HepG2 (cell line): ENCODE results near the gene PAXIP1. TPM values are rescaled to one million over a fixed set of nuclear protein-coding genes. Genes with fewer than 3 reads are reported as not detected.

Source experiments
- AKAP8 ChIP-seq: sonication (generic); formaldehyde crosslinking; IDR thresholded peaks from 2 replicates; pipeline ENCODE4 v1.5.1; 2020; ENCODE audit warnings: mild to moderate bottlenecking, missing genetic modification reagents
- CTCF ChIP-seq: sonication (generic); formaldehyde crosslinking; IDR thresholded peaks from 2 replicates; pipeline ENCODE4 v1.5.0; 2020; ENCODE audit warnings: mild to moderate bottlenecking, missing genetic modification reagents, moderate library complexity
- IKZF4 ChIP-seq: sonication (generic); formaldehyde crosslinking; IDR thresholded peaks from 2 replicates; pipeline ENCODE4 v1.5.1; 2020; ENCODE audit warnings: borderline replicate concordance, mild to moderate bottlenecking, low read depth, missing genetic modification reagents; ENCODE audit errors: not compliant biosample characterization
- NONO ChIP-seq, 2 experiments: fragments of 450-650 bp in 1 of 2; sonication (generic) in 1 of 2; formaldehyde crosslinking in 1 of 2; IDR thresholded peaks in 1 of 2; conservative IDR thresholded peaks in 1 of 2; 2 replicates each; pipeline versions ENCODE4 v1.6.1 to v1.8.0; 2017 to 2022; ENCODE audit warnings: mild to moderate bottlenecking in 1 of 2, missing genetic modification reagents in 1 of 2, moderate library complexity in 1 of 2
- PHF8 ChIP-seq: sonication (generic); formaldehyde crosslinking; IDR thresholded peaks from 2 replicates; pipeline ENCODE4 v1.5.0; 2020; ENCODE audit warnings: missing genetic modification reagents
- POLR2A ChIP-seq, 2 experiments: IDR thresholded peaks; 2 replicates each; pipeline ENCODE4 v1.6.1; 2011; ENCODE audit warnings: low read depth in 2 of 2, low read length in 2 of 2, mild to moderate bottlenecking in 1 of 2, moderate library complexity in 1 of 2; ENCODE audit not compliant: insufficient read depth in 1 of 2
- SRSF4 ChIP-seq: fragments of 200-400 bp; formaldehyde crosslinking; IDR thresholded peaks from one replicate; pipeline ENCODE4 v1.6.1; 2018; ENCODE audit warnings: mild to moderate bottlenecking, low read depth, low read length, moderate library complexity; ENCODE audit not compliant: poor library complexity, severe bottlenecking
- SRY ChIP-seq: sonication (generic); formaldehyde crosslinking; IDR thresholded peaks from 2 replicates; pipeline ENCODE4 v1.8.0; 2022; ENCODE audit warnings: mild to moderate bottlenecking, missing genetic modification reagents
- TEAD3 ChIP-seq: optimal IDR thresholded peaks from 2 replicates; pipeline ENCODE3; 2016; ENCODE audit warnings: borderline replicate concordance
- ZBTB40 ChIP-seq, 2 experiments: fragments of 450-650 bp in 1 of 2; sonication (generic) in 1 of 2; formaldehyde crosslinking in 1 of 2; IDR thresholded peaks; 2 replicates each; pipeline versions ENCODE4 v1.6.1 to v1.8.0; 2016 to 2022; ENCODE audit warnings: antibody characterized with exemption in 1 of 2, mild to moderate bottlenecking in 1 of 2, missing genetic modification reagents in 1 of 2
- ZBTB44 ChIP-seq: sonication (generic); formaldehyde crosslinking; IDR thresholded peaks from 2 replicates; pipeline ENCODE4 v1.4.0; 2020; ENCODE audit warnings: missing genetic modification reagents
- ZIK1 ChIP-seq: sonication (generic); formaldehyde crosslinking; IDR thresholded peaks from 2 replicates; pipeline ENCODE4 v1.5.0; 2020; ENCODE audit warnings: mild to moderate bottlenecking, low read depth, missing genetic modification reagents, borderline replicate concordance
- ZKSCAN1 ChIP-seq: fragments of 150-350 bp; IDR thresholded peaks from 2 replicates; pipeline ENCODE4 v1.6.1; 2014; ENCODE audit warnings: low read length
- ZNF510 ChIP-seq: sonication (generic); formaldehyde crosslinking; IDR thresholded peaks from 2 replicates; pipeline ENCODE4 v1.4.0; 2020; ENCODE audit warnings: low read depth, mild to moderate bottlenecking, missing genetic modification reagents
- ZNF746 ChIP-seq: sonication (generic); formaldehyde crosslinking; IDR thresholded peaks from 2 replicates; pipeline ENCODE4 v1.8.0; 2022; ENCODE audit warnings: mild to moderate bottlenecking, missing genetic modification reagents
- ZSCAN31 ChIP-seq: sonication (generic); formaldehyde crosslinking; IDR thresholded peaks from 2 replicates; pipeline ENCODE4 v1.5.0; 2020; ENCODE audit warnings: low read depth, mild to moderate bottlenecking, missing genetic modification reagents
- polyA plus RNA-seq, 8 experiments: library from polyadenylated mRNA; depleted of rRNA in 3 of 8; stranded (reverse) in 7 of 8; unstranded in 1 of 8; fragments of >200 nt; fragmentation: Illumina TruSeq in 4 of 8; extraction: Trizol in 4 of 8; gene quantifications; 2 replicates each; pipeline versions ENCODE4 v1.2.1 to v1.2.3, GENCODE V29; 2011 to 2016; ENCODE audit warnings: low read depth in 4 of 8, missing spikeins in 1 of 8, mixed read lengths in 1 of 8; ENCODE audit not compliant: insufficient read depth in 1 of 8
- total RNA-seq, 5 experiments: library from RNA; depleted of rRNA; stranded (reverse); fragments of >200 nt; fragmentation: Illumina TruSeq; extraction: Trizol; gene quantifications; 2 replicates each; pipeline ENCODE4 v1.2.3, GENCODE V29; 2016; ENCODE audit warnings: low read depth in 1 of 5

The PAXIP1 gene
- total and polyA plus RNA-seq, 2 of the 13 experiments (the other 11 are each of a cell fraction or from before 2014, with no cell fraction given): 11.6 to 16.2 TPM

GRCh38 chr7:154913638-154914307 is 89.2 kb downstream of the PAXIP1 start (continued):
- no peak for TF ChIP-seq ZBTB44
- TF ChIP-seq ZBTB40 (IDR thresholded peaks at IDR 0.05): no peak
- 0 out of 2 replicates have a peak, but pooled peaks have one; percentile 44 for TF ChIP-seq ZBTB40 (CRISPR knock-in tag; IDR thresholded peaks at IDR 0.05)
- peak; percentile 82; the same call in 1 of the 2 replicates for TF ChIP-seq ZIK1
- TF ChIP-seq TEAD3 (CRISPR knock-in tag): peak; percentile 25
- TF ChIP-seq IKZF4 (CRISPR knock-in tag): no peak
- peak; percentile 60; the same call in 1 of the 2 replicates for TF ChIP-seq PHF8 (CRISPR knock-in tag)
- TF ChIP-seq AKAP8: no peak
- TF ChIP-seq SRY (CRISPR knock-in tag): 0 out of 2 replicates have a peak, but pooled peaks have one; percentile 47
- no peak for TF ChIP-seq ZKSCAN1
- no peak for TF ChIP-seq SRSF4
- TF ChIP-seq NONO (IDR thresholded peaks at IDR 0.05): no peak
- peak; percentile 80 for TF ChIP-seq NONO (CRISPR knock-in tag; conservative IDR thresholded peaks at IDR 0.05)
- 0 out of 2 replicates have a peak, but pooled peaks have one; percentile 52 for TF ChIP-seq ZNF746 (CRISPR knock-in tag)
- TF ChIP-seq ZSCAN31 (CRISPR knock-in tag): 0 out of 2 replicates have a peak, but pooled peaks have one; percentile 25
- TF ChIP-seq ZNF510 (CRISPR knock-in tag): no peak
- TF ChIP-seq POLR2A (IDR thresholded peaks at IDR 0.05; ENCODE audit: insufficient read depth in 1 of 2, low read depth in 2 of 2, low read length in 2 of 2): no peak
- TF ChIP-seq CTCF: peak; percentile 96
